Sciatic nerve (tissue), 2 donors: ENCODE results near the gene SLC37A4. TPM values are rescaled to one million over a fixed set of nuclear protein-coding genes. Genes with fewer than 3 reads are reported as not detected.
"Not testable (repeated sequence)": the region's sequence is repeated elsewhere in the genome, so short reads cannot be mapped to it uniquely, and the experiment has no call there.

Source experiments
- ATAC-seq: fragments of 200-7000 bp; cut with Tn5 transposase; one replicate; pipeline ENCODE4 v1.9.1; 2020; ENCODE audit warnings: mild to moderate bottlenecking, moderate library complexity
- DNase-seq: peaks from one replicate; pipeline ENCODE4 v3.0.0-alpha.2; 2020; ENCODE audit warnings: low spot score
- intact Hi-C: fragments of 100-400 bp; cut with DNase I; formaldehyde crosslinking; loops from one replicate; pipeline ENCODE4 v1.14.2; 2022
- total RNA-seq: library from RNA; stranded (reverse); fragmentation: NEBNext Ultra II Directional; extraction: Animal tissue kit (Norgen Biotek cat#: 25700); gene quantifications from one replicate; pipeline ENCODE4 v1.2.1, GENCODE V29; 2021
- donor health status: DM: no; HTN: no; CAD: no.
- donor health status: DM: no; HTN: no; CAD: no.

Gene SLC37A4
- total RNA-seq, 1 donor from 2014 or later, result 14.8 TPM

- no peak for DNase-seq
- intact Hi-C loops, result no loop called here
- ATAC-seq, result no peak
Measured at GRCh38 chr11:119046489-119046888, 15.8 kb upstream of the SLC37A4 start.

GRCh38 chr11:119044708-119045107 lies 14.0 kb upstream of the SLC37A4 start:
- intact Hi-C loops, result no loop called here
- ATAC-seq (no peak), DNase-seq (no peak)

- ATAC-seq, result no peak
- no peak for DNase-seq
- intact Hi-C loops, result no loop called here
Measured at GRCh38 chr11:119042927-119043326, 12.2 kb upstream of the SLC37A4 start.

- intact Hi-C loops, result no loop called here
- no peak for ATAC-seq
- no peak for DNase-seq
Measured at GRCh38 chr11:119041821-119042514, 11.3 kb upstream of the SLC37A4 start.

GRCh38 chr11:119039471-119039870 lies 8.8 kb upstream of the SLC37A4 start:
- DNase-seq, ATAC-seq, intact Hi-C loops: not testable (repeated sequence)

GRCh38 chr11:119038884-119039283 lies 8.2 kb upstream of the SLC37A4 start:
- ATAC-seq (no peak), DNase-seq (no peak)
- intact Hi-C loops, result no loop called here

GRCh38 chr11:119034813-119035212 lies 4.1 kb upstream of the SLC37A4 start:
- ATAC-seq (no peak), DNase-seq (no peak)
- intact Hi-C loops, result no loop called here

- ATAC-seq, DNase-seq, intact Hi-C loops: not testable (repeated sequence)
Measured at GRCh38 chr11:119033421-119033820, 2.7 kb upstream of the SLC37A4 start.

GRCh38 chr11:119031912-119032280 lies 1.2 kb upstream of the SLC37A4 start:
- ATAC-seq (no peak), DNase-seq (no peak)
- intact Hi-C loops, result no loop called here

- DNase-seq, result no peak
- intact Hi-C loops, result no loop called here
- peak; percentile 2 for ATAC-seq
Measured at GRCh38 chr11:119030029-119030328, 698 bp downstream of the SLC37A4 start.

GRCh38 chr11:119029340-119030028 lies 1.2 kb downstream of the SLC37A4 start:
- intact Hi-C loops, result no loop called here
- DNase-seq (no peak), ATAC-seq (peak; percentile 17)

GRCh38 chr11:119029069-119029339 lies 1.7 kb downstream of the SLC37A4 start:
- DNase-seq (no peak), ATAC-seq (no peak)
- intact Hi-C loops, result no loop called here

- intact Hi-C loops, result no loop called here
- ATAC-seq, result no peak
- DNase-seq, result no peak
Measured at GRCh38 chr11:119028346-119029068, 2.2 kb downstream of the SLC37A4 start.

GRCh38 chr11:119027561-119028345 lies 2.9 kb downstream of the SLC37A4 start:
- DNase-seq (no peak), ATAC-seq (no peak)
- intact Hi-C loops, result no loop called here

- intact Hi-C loops, result no loop called here
- no peak for ATAC-seq
- no peak for DNase-seq
Measured at GRCh38 chr11:119026970-119027369, 3.7 kb downstream of the SLC37A4 start.

GRCh38 chr11:119025978-119026766 lies 4.5 kb downstream of the SLC37A4 start:
- ATAC-seq, result no peak
- no peak for DNase-seq
- intact Hi-C loops, result no loop called here

GRCh38 chr11:119025541-119025940 lies 5.1 kb downstream of the SLC37A4 start:
- ATAC-seq, result no peak
- intact Hi-C loops, result no loop called here
- DNase-seq, result no peak

- ATAC-seq (no peak), DNase-seq (no peak)
- intact Hi-C loops, result no loop called here
Measured at GRCh38 chr11:119025099-119025473, 5.6 kb downstream of the SLC37A4 start.

GRCh38 chr11:119024430-119025098 lies 6.1 kb downstream of the SLC37A4 start:
- ATAC-seq (no peak), DNase-seq (no peak)
- intact Hi-C loops, result no loop called here
